GM12891 (cell line): Measurements from ENCODE around the gene CDH13.

Experiments
- POLR2AphosphoS5 ChIP-seq: IDR thresholded peaks from 2 replicates; pipeline ENCODE4 v1.6.1; 2011; ENCODE audit warnings: low read depth, low read length, control low read depth
- SPI1 ChIP-seq: IDR thresholded peaks from 2 replicates; pipeline ENCODE4 v1.6.1; 2011; ENCODE audit warnings: low read depth, low read length, control low read depth
- TAF1 ChIP-seq: IDR thresholded peaks from 2 replicates; pipeline ENCODE4 v1.6.1; 2011; ENCODE audit warnings: low read depth, low read length, control low read depth

DNA sequence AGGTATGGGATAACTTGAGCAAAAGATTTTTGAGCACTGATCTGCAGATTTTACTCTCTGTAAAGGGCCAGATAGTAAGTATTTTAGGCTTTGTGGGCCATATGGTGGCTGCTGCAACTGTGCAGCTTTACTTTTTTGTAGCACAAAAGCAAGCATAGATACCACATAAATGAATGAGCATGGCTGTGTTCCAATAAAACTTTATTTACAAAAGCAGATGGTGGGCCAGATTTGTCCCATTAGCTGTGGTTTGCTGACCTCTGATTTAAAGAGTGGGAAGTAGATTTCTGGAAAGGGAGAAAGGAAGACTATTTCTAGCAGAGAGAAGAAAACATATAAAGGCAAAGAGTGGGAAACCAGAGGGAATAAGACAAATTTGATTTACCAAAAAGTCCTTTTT lies 882.5 kb downstream of the CDH13 start:
- no peak for TF ChIP-seq TAF1
- no peak for TF ChIP-seq POLR2AphosphoS5
- TF ChIP-seq SPI1, result no peak
